Endothelial cell of umbilical vein (primary cell): ENCODE measurements around the gene CDK7. TPM values are rescaled to one million over a fixed set of nuclear protein-coding genes. Genes with fewer than 3 reads are reported as not detected.
A peak's percentile ranks its signal among the peaks of the same experiment; 100 is the strongest.

Experiments
- BruUV-seq: library from RNA; stranded (reverse); fragments of 400-500 nt; replicated peaks from 2 replicates; lab custom pipeline; 2021; lab: Mats Ljungman, UMichigan
- CTCF ChIA-PET: fragments of 300-600, 350-600 bp; sonication (Branson Sonifier 250); formaldehyde crosslinking; loops from one replicate; lab custom pipeline; 2021; ENCODE audit warnings: antibody characterized with exemption, inconsistent platforms; lab: Charles Lee
- POLR2A ChIA-PET: fragments of 300-600, 350-600 bp; sonication (Branson Sonifier 250); formaldehyde crosslinking; loops from one replicate; lab custom pipeline; 2021; ENCODE audit warnings: antibody characterized with exemption, inconsistent platforms; lab: Charles Lee
- DNase-seq: peaks from one replicate; pipeline ENCODE4 v3.0.0-alpha.2; 2011; ENCODE audit warnings: low read depth, low spot score
- FAIRE-seq: peaks from 2 replicates; lab custom pipeline; 2011; peaks lifted over from hg19 to GRCh38; lab: Jason Lieb, UNC
- H2AFZ ChIP-seq: 2 replicates; pipeline ENCODE4 v1.6.0; 2012; ENCODE audit warnings: low read depth, low read length, control low read depth, inconsistent platforms
- H3K27ac ChIP-seq: 2 replicates; pipeline ENCODE4 v1.5.1; 2011; ENCODE audit warnings: low read depth, mild to moderate bottlenecking, control low read depth, low read length, moderate library complexity; ENCODE audit not compliant: insufficient read depth
- H3K27me3 ChIP-seq, 2 experiments: 2 replicates each; pipeline versions ENCODE4 v1.6.0 to v1.6.1; 2011; ENCODE audit warnings: low read length in 2 of 2, mixed read lengths in 1 of 2; ENCODE audit not compliant: control insufficient read depth in 2 of 2, insufficient read depth in 2 of 2
- H3K36me3 ChIP-seq, 2 experiments: 2 replicates in 1 of 2; 3 replicates in 1 of 2; pipeline ENCODE4 v1.5.1; 2011; ENCODE audit warnings: low read length in 2 of 2, mild to moderate bottlenecking in 1 of 2, moderate library complexity in 1 of 2; ENCODE audit not compliant: control insufficient read depth in 2 of 2, insufficient read depth in 2 of 2; ENCODE audit errors: extremely low read depth in 1 of 2
- H3K4me1 ChIP-seq: 3 replicates; pipeline ENCODE4 v1.5.1; 2011; ENCODE audit warnings: mild to moderate bottlenecking, low read length; ENCODE audit not compliant: control insufficient read depth, insufficient read depth; ENCODE audit errors: extremely low read depth
- H3K4me2 ChIP-seq: 2 replicates; pipeline ENCODE4 v1.6.1; 2011; ENCODE audit warnings: low read length, control low read depth, mixed read lengths; ENCODE audit not compliant: insufficient read depth
- H3K4me3 ChIP-seq, 3 experiments: fragments of 200-600 bp in 1 of 3; sonication (generic), shearing (Covaris generic) in 1 of 3; replicated peaks in 1 of 3; 2 replicates each; pipeline ENCODE4 v1.5.1; 2011 to 2016; ENCODE audit warnings: control low read depth in 3 of 3, low read length in 3 of 3, mild to moderate bottlenecking in 2 of 3, inconsistent platforms in 1 of 3, low read depth in 1 of 3, moderate library complexity in 1 of 3; ENCODE audit not compliant: insufficient read depth in 1 of 3
- H3K79me2 ChIP-seq: 2 replicates; pipeline ENCODE4 v1.6.0; 2012; ENCODE audit warnings: low read length, inconsistent platforms; ENCODE audit not compliant: control insufficient read depth, insufficient read depth
- H3K9ac ChIP-seq: replicated peaks from 2 replicates; pipeline ENCODE3; 2011; ENCODE audit warnings: low read length, control low read depth; ENCODE audit not compliant: insufficient read depth; ENCODE audit errors: extremely low read depth
- H3K9me1 ChIP-seq: replicated peaks from 3 replicates; pipeline ENCODE4 v1.6.0; 2011; ENCODE audit warnings: mild to moderate bottlenecking, low read length; ENCODE audit not compliant: control insufficient read depth, insufficient read depth; ENCODE audit errors: extremely low read depth
- H3K9me3 ChIP-seq: replicated peaks from 2 replicates; pipeline ENCODE4 v1.5.1; 2012; ENCODE audit warnings: low read length, inconsistent platforms; ENCODE audit not compliant: control insufficient read depth, insufficient read depth
- H4K20me1 ChIP-seq: replicated peaks from 2 replicates; pipeline ENCODE3; 2011; ENCODE audit warnings: mild to moderate bottlenecking, low read length; ENCODE audit not compliant: control insufficient read depth, insufficient read depth; ENCODE audit errors: extremely low read depth
- CTCF ChIP-seq, 2 donors: IDR thresholded peaks; 1 replicate in 1 of 2; 2 replicates in 1 of 2; pipeline ENCODE4 v1.5.1; 2011; ENCODE audit warnings: low read length in 2 of 2, mild to moderate bottlenecking in 2 of 2, moderate library complexity in 2 of 2, control low read depth in 1 of 2, inconsistent platforms in 1 of 2, low read depth in 1 of 2; ENCODE audit not compliant: insufficient read depth in 1 of 2; ENCODE audit errors: extremely low read depth in 1 of 2
- EZH2 ChIP-seq: IDR thresholded peaks from 2 replicates; pipeline ENCODE4 v1.6.1; 2012; ENCODE audit warnings: borderline replicate concordance, low read depth, mild to moderate bottlenecking, moderate library complexity, low read length, inconsistent platforms; ENCODE audit not compliant: severe bottlenecking
- FOS ChIP-seq: IDR thresholded peaks from 2 replicates; pipeline ENCODE4 v1.6.1; 2011; ENCODE audit warnings: mild to moderate bottlenecking, low read length, moderate library complexity, borderline replicate concordance; ENCODE audit not compliant: insufficient read depth
- GATA2 ChIP-seq: IDR thresholded peaks from 2 replicates; pipeline ENCODE4 v1.7.0; 2011; ENCODE audit warnings: low read depth, mild to moderate bottlenecking, moderate library complexity, mixed read lengths, low read length; ENCODE audit not compliant: insufficient read length, insufficient read depth
- JUN ChIP-seq: IDR thresholded peaks from 2 replicates; pipeline ENCODE4 v1.6.1; 2011; ENCODE audit warnings: borderline replicate concordance, low read depth; ENCODE audit not compliant: insufficient read length, insufficient read depth
- MAX ChIP-seq: IDR thresholded peaks from 2 replicates; pipeline ENCODE4 v1.6.1; 2011; ENCODE audit not compliant: insufficient read depth, insufficient read length
- MYC ChIP-seq: IDR thresholded peaks from one replicate; pipeline ENCODE4 v1.6.1; 2011; ENCODE audit warnings: mild to moderate bottlenecking, low read depth, low read length
- POLR2A ChIP-seq: IDR thresholded peaks from 2 replicates; pipeline ENCODE4 v1.6.1; 2012; ENCODE audit warnings: low read depth, mild to moderate bottlenecking, control low read depth, low read length
- POLR2AphosphoS5 ChIP-seq: IDR thresholded peaks from 2 replicates; pipeline ENCODE4 v1.6.1; 2012; ENCODE audit warnings: low read depth, mild to moderate bottlenecking, control low read depth, low read length, moderate library complexity; ENCODE audit not compliant: insufficient read depth
- dilution Hi-C: fragments of 300-500 bp; cut with MboI; formaldehyde crosslinking; loops from one replicate; pipeline ENCODE4 v1.15.0; 2019; ENCODE audit warnings: low sequenced_read_pairs; ENCODE audit not compliant: extremely low pct_ligation_motif_present
- intact Hi-C: fragments of 100-400 bp; cut with micrococcal nuclease; formaldehyde crosslinking; loops from one replicate; pipeline ENCODE4 v1.10.0; 2022
- polyA plus RNA-seq, 4 experiments: library from polyadenylated mRNA; depleted of rRNA in 3 of 4; stranded (reverse) in 3 of 4; unstranded in 1 of 4; fragments of >200 nt; gene quantifications; 2 replicates each; pipeline versions ENCODE4 v1.2.1 to v1.2.3, GENCODE V29; 2011 to 2012; ENCODE audit warnings: missing spikeins in 1 of 4
- total RNA-seq: library from RNA; stranded (reverse); gene quantifications from 2 replicates; pipeline ENCODE4 v1.2.3, GENCODE V29; 2021

Gene CDK7
- total and polyA plus RNA-seq, 2 donors (not counting 3 experiments of a cell fraction or from before 2014, with no cell fraction given), result 24.6 to 38.1 TPM

GRCh38 chr5:69212022-69212421 lies 22.7 kb upstream of the CDK7 start:
- Histone ChIP-seq H4K20me1 (no peaks in the 10 kb centered on the region), H3K9me3 (no peaks in the 10 kb centered on the region), H2AFZ (no peak overlapping the region), H3K9me1 (no peaks in the 10 kb centered on the region), H3K9ac (no peak overlapping the region), H3K36me3 (no peaks in the 10 kb centered on the region), H3K4me3 (no peak overlapping the region), H3K4me2 (no peak overlapping the region), H3K27ac (no peak overlapping the region), H3K27me3 (no peaks in the 10 kb centered on the region), H3K79me2 (no peaks in the 10 kb centered on the region), H3K4me1 (peaks cover 2% of the 10 kb centered on the region)
- DNase-seq (no peak), FAIRE-seq (no peak)
- BruUV-seq, result no TSS peak
- TF ChIP-seq MAX (no peak), POLR2AphosphoS5 (no peak), MYC (no peak)
- dilution Hi-C loops (no loop called here), intact Hi-C loops (no loop called here)
- ChIA-PET CTCF (interaction anchor here (0.6 kb wide), 1 partner anchor 12 kb away, joined by 4 read pairs; no protein-coding TSS in a partner anchor), POLR2A (no interaction called here)

- ChIA-PET CTCF (no interaction called here), POLR2A (no interaction called here)
- H3K4me3 ChIP-seq, result no peak overlapping the region
- H3K27me3 ChIP-seq, result no peaks in the 10 kb centered on the region
- TF ChIP-seq EZH2 (no peak), MYC (no peak), FOS (peak; percentile 28), MAX (no peak), POLR2A (no peak), GATA2 (no peak), CTCF (IDR thresholded peaks at IDR 0.05; ENCODE audit: extremely low read depth in 1 of 2, insufficient read depth in 1 of 2, low read depth in 1 of 2, low read length in 2 of 2) (no peak), POLR2AphosphoS5 (no peak), JUN (peak; percentile 46)
- no peak overlapping the region for H3K9ac ChIP-seq
- dilution Hi-C loops (no loop called here), intact Hi-C loops (no loop called here)
- BruUV-seq, result no TSS peak
- no peaks in the 10 kb centered on the region for H4K20me1 ChIP-seq
- FAIRE-seq (peak; percentile 64), DNase-seq (no peak)
- H3K4me2 ChIP-seq, result no peak overlapping the region
- H3K9me1 ChIP-seq, result no peaks in the 10 kb centered on the region
- peaks cover under 1% of the 10 kb centered on the region for H3K79me2 ChIP-seq
- no peaks in the 10 kb centered on the region for H3K36me3 ChIP-seq
- no peak overlapping the region for H2AFZ ChIP-seq
- no peaks in the 10 kb centered on the region for H3K9me3 ChIP-seq
- H3K27ac ChIP-seq, result no peak overlapping the region
- H3K4me1 ChIP-seq, result peaks cover 6% of the 10 kb centered on the region
Measured at GRCh38 chr5:69213513-69214215, 21.0 kb upstream of the CDK7 start.
